GM18951 (cell line): ENCODE data around the gene LNX1.

Experiments
- POLR2A ChIP-seq: IDR thresholded peaks from 4 replicates; pipeline ENCODE4 v1.6.1; 2011; ENCODE audit warnings: mild to moderate bottlenecking; ENCODE audit not compliant: insufficient read length, insufficient read depth; ENCODE audit errors: extremely low read depth
- in situ Hi-C: fragments of 300-500 bp; cut with MboI; formaldehyde crosslinking; loops from one replicate; pipeline ENCODE4 v1.12.0; 2022; ENCODE audit warnings: low sequenced_read_pairs, mixed read lengths, inconsistent platforms; ENCODE audit not compliant: unreplicated experiment

LNX1 gene

GRCh38 chr4:53617101-53617680 lies 25.9 kb upstream of the LNX1 start:
- TF ChIP-seq POLR2A, result no peak

GRCh38 chr4:53616219-53616618 lies 24.9 kb upstream of the LNX1 start:
- TF ChIP-seq POLR2A, result no peak
- in situ Hi-C loops, result no loop called here

More at GRCh38 chr4:53617101-53617680, 25.9 kb upstream of the LNX1 start:
- in situ Hi-C loops, result no loop called here

- in situ Hi-C loops, result no loop called here
- no peak for TF ChIP-seq POLR2A
These were observed 23.3 kb upstream of the LNX1 start for GRCh38 chr4:53614591-53614990.

- in situ Hi-C loops, result no loop called here
- no peak for TF ChIP-seq POLR2A
These were observed 22.1 kb upstream of the LNX1 start for GRCh38 chr4:53613428-53613827.

- no peak for TF ChIP-seq POLR2A
- in situ Hi-C loops, result no loop called here
These were observed 17.4 kb upstream of the LNX1 start for GRCh38 chr4:53608649-53609048.

- TF ChIP-seq POLR2A, result no peak
- in situ Hi-C loops, result no loop called here
These were observed 17.0 kb upstream of the LNX1 start for GRCh38 chr4:53608242-53608641.

- TF ChIP-seq POLR2A, result no peak
- in situ Hi-C loops, result no loop called here
These were observed 14.5 kb upstream of the LNX1 start for GRCh38 chr4:53605783-53606182.

- in situ Hi-C loops, result no loop called here
- TF ChIP-seq POLR2A, result no peak
These were observed 11.1 kb upstream of the LNX1 start for GRCh38 chr4:53602390-53602789.

- in situ Hi-C loops, result no loop called here
- TF ChIP-seq POLR2A, result no peak
These were observed 10.0 kb upstream of the LNX1 start for GRCh38 chr4:53601251-53601764.

GRCh38 chr4:53599632-53600031 lies 8.3 kb upstream of the LNX1 start:
- no peak for TF ChIP-seq POLR2A
- in situ Hi-C loops, result no loop called here

GRCh38 chr4:53598901-53599300 lies 7.6 kb upstream of the LNX1 start:
- in situ Hi-C loops, result no loop called here
- TF ChIP-seq POLR2A, result no peak

- in situ Hi-C loops, result no loop called here
- TF ChIP-seq POLR2A, result no peak
These were observed 7.2 kb upstream of the LNX1 start for GRCh38 chr4:53598483-53598882.

- no peak for TF ChIP-seq POLR2A
- in situ Hi-C loops, result no loop called here
These were observed 5.6 kb upstream of the LNX1 start for GRCh38 chr4:53596901-53597300.

- no peak for TF ChIP-seq POLR2A
- in situ Hi-C loops, result no loop called here
These were observed 4.5 kb upstream of the LNX1 start for GRCh38 chr4:53595834-53596233.

GRCh38 chr4:53595204-53595603 lies 3.9 kb upstream of the LNX1 start:
- in situ Hi-C loops, result no loop called here
- no peak for TF ChIP-seq POLR2A
